IMR-90 (cell line): ENCODE measurements around the gene STARD13.

Experiments
- BHLHE40 ChIP-seq: fragments of 150-350 bp; IDR thresholded peaks from 2 replicates; pipeline ENCODE4 v1.6.1; 2016; ENCODE audit warnings: mild to moderate bottlenecking, low read depth, low read length
- RFX5 ChIP-seq: IDR thresholded peaks from 2 replicates; pipeline ENCODE4 v1.8.0; 2012; ENCODE audit warnings: low read depth, mild to moderate bottlenecking, low read length, moderate library complexity
- TF ChIP-seq, protein P1 (sequence below): conservative IDR thresholded peaks from 2 replicates; pipeline ENCODE4 v1.5.1; 2012; ENCODE audit warnings: mild to moderate bottlenecking, low read depth, low read length, improper control_type of control experiment

DNA sequence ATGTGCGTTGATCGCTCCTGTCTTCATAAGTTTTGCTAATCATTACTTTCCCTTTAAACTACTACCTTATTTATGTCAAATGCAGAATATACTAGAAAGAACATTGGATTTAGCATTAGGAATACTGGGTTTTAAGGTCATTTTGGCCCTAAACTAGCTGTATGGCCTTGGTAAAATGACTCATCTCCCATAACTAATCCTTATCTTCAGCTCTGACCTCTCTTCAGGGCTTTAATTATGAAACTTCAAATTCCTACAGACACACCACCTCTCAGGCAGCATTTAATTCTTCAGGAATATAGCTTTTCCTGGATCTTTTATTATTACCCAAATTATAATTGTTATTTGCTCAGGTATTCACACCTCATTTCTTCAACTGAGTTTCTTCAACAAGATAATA is 121.2 kb downstream of the STARD13 start:
- TF ChIP-seq RFX5 (no peak), BHLHE40 (no peak)
- TF ChIP-seq, protein P1, sequence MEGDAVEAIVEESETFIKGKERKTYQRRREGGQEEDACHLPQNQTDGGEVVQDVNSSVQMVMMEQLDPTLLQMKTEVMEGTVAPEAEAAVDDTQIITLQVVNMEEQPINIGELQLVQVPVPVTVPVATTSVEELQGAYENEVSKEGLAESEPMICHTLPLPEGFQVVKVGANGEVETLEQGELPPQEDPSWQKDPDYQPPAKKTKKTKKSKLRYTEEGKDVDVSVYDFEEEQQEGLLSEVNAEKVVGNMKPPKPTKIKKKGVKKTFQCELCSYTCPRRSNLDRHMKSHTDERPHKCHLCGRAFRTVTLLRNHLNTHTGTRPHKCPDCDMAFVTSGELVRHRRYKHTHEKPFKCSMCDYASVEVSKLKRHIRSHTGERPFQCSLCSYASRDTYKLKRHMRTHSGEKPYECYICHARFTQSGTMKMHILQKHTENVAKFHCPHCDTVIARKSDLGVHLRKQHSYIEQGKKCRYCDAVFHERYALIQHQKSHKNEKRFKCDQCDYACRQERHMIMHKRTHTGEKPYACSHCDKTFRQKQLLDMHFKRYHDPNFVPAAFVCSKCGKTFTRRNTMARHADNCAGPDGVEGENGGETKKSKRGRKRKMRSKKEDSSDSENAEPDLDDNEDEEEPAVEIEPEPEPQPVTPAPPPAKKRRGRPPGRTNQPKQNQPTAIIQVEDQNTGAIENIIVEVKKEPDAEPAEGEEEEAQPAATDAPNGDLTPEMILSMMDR, result no peak
